HG03280 (cell line): ENCODE results near the gene DBF4.
"Not testable (repeated sequence)": the region's sequence is repeated elsewhere in the genome, so short reads cannot be mapped to it uniquely, and the experiment has no call there.

Experiments
- ATAC-seq: cut with Tn5 transposase; IDR thresholded peaks from one replicate; pipeline ENCODE4 v1.9.1; 2021; ENCODE audit warnings: mild to moderate bottlenecking, moderate library complexity; ENCODE audit not compliant: unreplicated experiment

The DBF4 gene

DNA sequence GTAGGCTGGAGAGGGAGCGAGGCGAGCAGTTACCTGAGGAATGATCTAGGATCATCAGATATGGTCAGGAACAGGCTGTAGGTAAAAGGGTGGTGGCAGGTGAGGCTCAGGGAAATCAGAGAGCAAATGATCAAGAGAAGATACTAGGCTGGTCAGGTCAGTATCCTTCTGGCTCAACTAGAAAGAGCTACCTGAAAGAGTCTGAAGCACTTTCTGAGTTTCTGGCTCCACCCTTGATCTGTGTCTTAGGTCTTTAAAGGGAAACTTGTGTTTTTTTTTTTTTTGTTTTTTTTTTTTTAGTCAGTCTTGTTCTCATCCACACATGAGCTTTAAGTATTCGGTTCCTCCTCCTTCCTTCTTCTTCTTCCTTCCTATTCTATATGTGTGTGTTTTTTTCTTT lies 68.3 kb downstream of the DBF4 start:
- no peak for ATAC-seq

DNA sequence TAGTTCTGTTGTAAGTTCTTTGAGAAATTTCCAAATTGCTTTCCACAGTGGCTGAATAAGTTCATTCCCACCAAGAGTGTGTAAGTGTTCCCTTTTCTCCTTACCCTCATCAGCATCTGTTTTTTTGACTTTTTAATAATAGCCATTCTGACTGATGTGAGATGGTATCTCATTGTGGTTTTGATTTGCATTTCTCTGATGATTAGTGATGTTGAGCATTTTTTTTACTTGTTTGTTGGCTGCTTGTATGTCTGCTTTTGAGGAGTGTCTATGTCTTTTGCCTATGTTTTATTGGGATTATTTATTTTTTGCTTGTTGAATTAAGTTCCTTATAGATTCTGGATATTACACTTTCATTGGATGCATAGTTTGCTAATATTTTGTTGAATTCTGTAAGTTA lies 69.6 kb downstream of the DBF4 start:
- not testable (repeated sequence) for ATAC-seq

DNA sequence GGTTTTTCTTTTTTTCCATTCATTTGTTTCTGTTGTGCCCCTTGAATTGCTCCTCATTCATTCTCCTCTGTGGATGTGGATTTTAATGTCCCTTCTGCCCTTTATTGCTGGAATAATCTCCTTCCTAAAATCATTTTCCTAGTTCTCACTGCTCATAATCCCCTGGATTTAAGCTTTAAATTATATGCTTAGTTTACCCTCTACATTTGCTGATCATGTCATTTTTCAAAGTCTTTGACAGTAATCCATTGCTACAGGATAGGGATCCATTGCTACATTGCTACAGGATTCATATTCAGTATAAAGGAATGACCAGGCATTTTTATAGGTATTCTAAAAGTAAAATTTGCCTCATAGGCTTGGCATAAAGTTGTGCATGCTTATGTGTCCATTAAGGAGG lies 72.1 kb downstream of the DBF4 start:
- no peak for ATAC-seq
